ENCODE measurements around the gene KRTAP19-5. TPM values are rescaled to one million over a fixed set of nuclear protein-coding genes. Genes with fewer than 3 reads are reported as not detected.

KRTAP19-5 gene
- total and polyA plus RNA-seq, 2 of the 4 experiments (the other 2 are of a cell fraction): not detected

Small RNAs within 50 kb of the gene (microRNA-seq; reads per million reads assigned to microRNA genes)
- not detected for gene AP000567.1 (ENCODE audit: insufficient read depth, insufficient read length)
- not detected for gene KRTAP19-10P (ENCODE audit: insufficient read depth, insufficient read length)
- gene KRTAP19-11P (ENCODE audit: insufficient read depth, insufficient read length): not detected
- not detected for gene KRTAP19-9P (ENCODE audit: insufficient read depth, insufficient read length)

Small RNAs within 50 kb of the gene (small RNA-seq; reads per million reads assigned to genes)
- gene AP000567.1 (0 reads per million in 5 experiments), gene KRTAP19-10P (0 reads per million in 5 experiments), gene KRTAP19-11P (0 reads per million in 5 experiments), gene KRTAP19-9P (0 reads per million in 5 experiments)

Other genes with a start within 250 kb of the KRTAP19-5 start
- not detected in 2 replicates for gene KRTAP24-1, start 219.2 kb downstream of the KRTAP19-5 start, total RNA-seq (2012; rRNA removed)
- gene KRTAP24-1, start 219.2 kb downstream of the KRTAP19-5 start, polyA plus RNA-seq (2012; rRNA removed): not detected in 2 replicates
- gene KRTAP25-1, start 212.6 kb downstream of the KRTAP19-5 start, total RNA-seq (2012; rRNA removed): not detected in 2 replicates
- gene KRTAP25-1, start 212.6 kb downstream of the KRTAP19-5 start, polyA plus RNA-seq (2012; rRNA removed): not detected in 2 replicates
- gene KRTAP26-1, start 181.8 kb downstream of the KRTAP19-5 start, total RNA-seq (2012; rRNA removed): not detected in 2 replicates
- not detected in 2 replicates for gene KRTAP26-1, start 181.8 kb downstream of the KRTAP19-5 start, polyA plus RNA-seq (2012; rRNA removed)
- gene KRTAP27-1, start 164.4 kb downstream of the KRTAP19-5 start, total RNA-seq (2012; rRNA removed): not detected in 2 replicates
- gene KRTAP27-1, start 164.4 kb downstream of the KRTAP19-5 start, polyA plus RNA-seq (2012; rRNA removed): not detected in 2 replicates
- not detected in 2 replicates for gene KRTAP23-1, start 153.5 kb downstream of the KRTAP19-5 start, total RNA-seq (2012; rRNA removed)
- not detected in 2 replicates for gene KRTAP23-1, start 153.5 kb downstream of the KRTAP19-5 start, polyA plus RNA-seq (2012; rRNA removed)
- gene KRTAP13-2, start 129.9 kb downstream of the KRTAP19-5 start, total RNA-seq (2012; rRNA removed): not detected in 2 replicates
- not detected in 2 replicates for gene KRTAP13-2, start 129.9 kb downstream of the KRTAP19-5 start, polyA plus RNA-seq (2012; rRNA removed)
- gene KRTAP13-1, start 106.1 kb downstream of the KRTAP19-5 start, total RNA-seq (2012; rRNA removed): not detected in 2 replicates
- gene KRTAP13-1, start 106.1 kb downstream of the KRTAP19-5 start, polyA plus RNA-seq (2012; rRNA removed): not detected in 2 replicates
- not detected in 2 replicates for gene KRTAP13-3, start 76.2 kb downstream of the KRTAP19-5 start, total RNA-seq (2012; rRNA removed)
- not detected in 2 replicates for gene KRTAP13-3, start 76.2 kb downstream of the KRTAP19-5 start, polyA plus RNA-seq (2012; rRNA removed)
- not detected in 2 replicates for gene KRTAP13-4, start 71.9 kb downstream of the KRTAP19-5 start, total RNA-seq (2012; rRNA removed)
- not detected in 2 replicates for gene KRTAP13-4, start 71.9 kb downstream of the KRTAP19-5 start, polyA plus RNA-seq (2012; rRNA removed)
- gene KRTAP15-1, start 61.9 kb downstream of the KRTAP19-5 start, total RNA-seq (2012; rRNA removed): not detected in 2 replicates
- not detected in 2 replicates for gene KRTAP15-1, start 61.9 kb downstream of the KRTAP19-5 start, polyA plus RNA-seq (2012; rRNA removed)
- gene KRTAP19-1, start 21.8 kb downstream of the KRTAP19-5 start, total RNA-seq (2012; rRNA removed): not detected in 2 replicates
- not detected in 2 replicates for gene KRTAP19-1, start 21.8 kb downstream of the KRTAP19-5 start, polyA plus RNA-seq (2012; rRNA removed)
- gene KRTAP19-2, start 14.7 kb downstream of the KRTAP19-5 start, total RNA-seq (2012; rRNA removed): not detected in 2 replicates
- gene KRTAP19-2, start 14.7 kb downstream of the KRTAP19-5 start, polyA plus RNA-seq (2012; rRNA removed): not detected in 2 replicates
- not detected in 2 replicates for gene KRTAP19-3, start 10.1 kb downstream of the KRTAP19-5 start, total RNA-seq (2012; rRNA removed)
- not detected in 2 replicates for gene KRTAP19-3, start 10.1 kb downstream of the KRTAP19-5 start, polyA plus RNA-seq (2012; rRNA removed)
- not detected in 2 replicates for gene KRTAP19-4, start 5.0 kb downstream of the KRTAP19-5 start, total RNA-seq (2012; rRNA removed)
- gene KRTAP19-4, start 5.0 kb downstream of the KRTAP19-5 start, polyA plus RNA-seq (2012; rRNA removed): not detected in 2 replicates
- gene KRTAP19-6, start 39.7 kb upstream of the KRTAP19-5 start, total RNA-seq (2012; rRNA removed): not detected in 2 replicates
- not detected in 2 replicates for gene KRTAP19-6, start 39.7 kb upstream of the KRTAP19-5 start, polyA plus RNA-seq (2012; rRNA removed)
- gene KRTAP19-7, start 59.2 kb upstream of the KRTAP19-5 start, total RNA-seq (2012; rRNA removed): not detected in 2 replicates
- gene KRTAP19-7, start 59.2 kb upstream of the KRTAP19-5 start, polyA plus RNA-seq (2012; rRNA removed): not detected in 2 replicates
- not detected in 2 replicates for gene KRTAP22-2, start 88.3 kb upstream of the KRTAP19-5 start, total RNA-seq (2012; rRNA removed)
- gene KRTAP22-2, start 88.3 kb upstream of the KRTAP19-5 start, polyA plus RNA-seq (2012; rRNA removed): not detected in 2 replicates
- gene KRTAP6-3, start 90.3 kb upstream of the KRTAP19-5 start, total RNA-seq (2012; rRNA removed): not detected in 2 replicates
- gene KRTAP6-3, start 90.3 kb upstream of the KRTAP19-5 start, polyA plus RNA-seq (2012; rRNA removed): not detected in 2 replicates
- gene KRTAP6-2, start 96.8 kb upstream of the KRTAP19-5 start, total RNA-seq (2012; rRNA removed): not detected in 2 replicates
- not detected in 2 replicates for gene KRTAP6-2, start 96.8 kb upstream of the KRTAP19-5 start, polyA plus RNA-seq (2012; rRNA removed)
- gene KRTAP22-1, start 98.9 kb upstream of the KRTAP19-5 start, total RNA-seq (2012; rRNA removed): not detected in 2 replicates
- not detected in 2 replicates for gene KRTAP22-1, start 98.9 kb upstream of the KRTAP19-5 start, polyA plus RNA-seq (2012; rRNA removed)
- not detected in 2 replicates for gene KRTAP6-1, start 111.8 kb upstream of the KRTAP19-5 start, total RNA-seq (2012; rRNA removed)
- not detected in 2 replicates for gene KRTAP6-1, start 111.8 kb upstream of the KRTAP19-5 start, polyA plus RNA-seq (2012; rRNA removed)
- not detected in 2 replicates for gene KRTAP20-1, start 114.3 kb upstream of the KRTAP19-5 start, total RNA-seq (2012; rRNA removed)
- gene KRTAP20-1, start 114.3 kb upstream of the KRTAP19-5 start, polyA plus RNA-seq (2012; rRNA removed): not detected in 2 replicates
- gene KRTAP20-4, start 118.5 kb upstream of the KRTAP19-5 start, total RNA-seq (2012; rRNA removed): not detected in 2 replicates
- gene KRTAP20-4, start 118.5 kb upstream of the KRTAP19-5 start, polyA plus RNA-seq (2012; rRNA removed): not detected in 2 replicates
- not detected in 2 replicates for gene KRTAP20-2, start 133.1 kb upstream of the KRTAP19-5 start, total RNA-seq (2012; rRNA removed)
- not detected in 2 replicates for gene KRTAP20-2, start 133.1 kb upstream of the KRTAP19-5 start, polyA plus RNA-seq (2012; rRNA removed)
- gene KRTAP20-3, start 140.7 kb upstream of the KRTAP19-5 start, total RNA-seq (2012; rRNA removed): not detected in 2 replicates
- gene KRTAP20-3, start 140.7 kb upstream of the KRTAP19-5 start, polyA plus RNA-seq (2012; rRNA removed): not detected in 2 replicates
- not detected in 2 replicates for gene KRTAP21-3, start 216.6 kb upstream of the KRTAP19-5 start, total RNA-seq (2012; rRNA removed)
- not detected in 2 replicates for gene KRTAP21-3, start 216.6 kb upstream of the KRTAP19-5 start, polyA plus RNA-seq (2012; rRNA removed)
- gene KRTAP21-2, start 245.1 kb upstream of the KRTAP19-5 start, total RNA-seq (2012; rRNA removed): not detected in 2 replicates
- gene KRTAP21-2, start 245.1 kb upstream of the KRTAP19-5 start, polyA plus RNA-seq (2012; rRNA removed): not detected in 2 replicates

Data from IMR-90 (cell line).